ENCODE measurements around the gene PPP6R2.

DNA sequence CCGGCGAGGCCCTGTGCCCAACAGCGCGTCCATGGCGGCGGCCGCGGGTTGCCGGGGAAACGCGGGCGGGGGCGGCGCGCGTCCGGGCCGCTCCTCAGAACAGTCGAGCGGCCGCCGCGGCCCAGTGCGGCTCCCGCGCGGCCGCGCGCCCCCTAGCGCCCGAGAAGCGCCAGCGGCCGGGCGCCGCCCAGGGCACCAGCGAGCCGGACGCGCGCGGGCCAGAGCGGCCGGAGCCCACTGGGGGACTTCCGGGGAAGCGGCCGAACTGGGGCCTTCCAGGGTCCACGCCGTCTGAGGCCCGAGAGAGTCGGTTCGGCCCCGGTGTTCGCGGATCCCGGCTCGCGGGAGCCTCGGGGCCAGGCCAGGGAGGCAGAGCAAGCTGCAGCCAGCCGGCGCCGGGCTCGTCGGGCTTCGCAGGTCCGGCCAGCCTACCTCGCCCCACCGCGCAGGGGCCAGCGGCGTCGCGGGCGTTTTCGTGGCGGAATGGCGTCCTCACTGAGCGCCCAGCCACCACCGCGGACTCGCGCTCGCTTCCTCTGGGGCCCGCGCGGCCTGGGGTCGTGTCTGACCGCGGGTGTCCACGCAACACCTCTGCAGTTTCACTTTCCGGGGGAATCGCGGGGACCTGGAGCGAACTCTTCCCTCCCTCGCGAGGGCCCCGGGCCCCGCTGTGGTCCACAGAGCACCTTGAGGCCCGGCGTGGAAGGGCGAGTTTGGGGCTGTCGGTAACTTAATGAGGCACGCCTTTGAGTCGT, 16.0 kb upstream of the PPP6R2 start, which contains the start of gene DENND6B:
- TF ChIP-seq CTCF (conservative IDR thresholded peaks at IDR 0.05; ENCODE audit: low read depth, low read length) (peak; percentile 84), POLR2A (IDR thresholded peaks at IDR 0.05; ENCODE audit: low read depth, low read length) (peak; percentile 67), BHLHE40 (IDR thresholded peaks at IDR 0.05; ENCODE audit: low read depth, low read length) (no peak), FOS (IDR thresholded peaks at IDR 0.05; ENCODE audit: low read depth, low read length) (0 out of 2 replicates have a peak, but pooled peaks have one; percentile 1), MXI1 (IDR thresholded peaks at IDR 0.05; ENCODE audit: borderline replicate concordance, low read depth, low read length) (peak; percentile 93), RAD21 (IDR thresholded peaks at IDR 0.05; ENCODE audit: low read length) (peak; percentile 75)
